Measurements from ENCODE around the gene DTWD2.

GRCh38 chr5:119010206-119010605, 21.9 kb upstream of the DTWD2 start:
- TF ChIP-seq CTCF (IDR thresholded peaks at IDR 0.05) (no peak), POLR2A (IDR thresholded peaks at IDR 0.05) (no peak)
